ENCODE data around the gene SORCS2. TPM values are rescaled to one million over a fixed set of nuclear protein-coding genes. Genes with fewer than 3 reads are reported as not detected.

The SORCS2 gene
- total and polyA plus RNA-seq, 2 of the 13 experiments (the other 11 are each of a cell fraction or from before 2014, with no cell fraction given) = 0.82 to 1.0 TPM

DNA sequence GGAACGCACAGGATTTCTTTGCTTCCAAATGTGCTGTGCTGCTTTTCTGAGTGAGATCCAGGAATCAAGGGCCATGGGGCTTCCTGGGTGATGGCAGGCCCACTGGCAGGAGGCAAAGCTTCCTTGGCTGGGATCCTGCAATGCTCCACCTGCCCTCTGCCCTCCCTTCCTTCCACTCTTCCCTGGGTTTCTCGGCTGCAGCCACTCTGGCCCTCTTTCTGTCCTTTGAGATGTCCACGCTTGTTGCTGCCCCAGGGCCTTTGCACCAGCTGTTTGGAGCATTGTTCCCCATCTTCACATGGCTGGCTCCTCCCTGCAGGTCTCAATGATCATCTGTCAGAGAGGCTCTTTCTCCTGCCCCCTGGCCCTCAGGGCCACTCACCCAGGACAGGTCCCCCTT is 163.5 kb downstream of the SORCS2 start (continued):
- TF ChIP-seq, protein P1, sequence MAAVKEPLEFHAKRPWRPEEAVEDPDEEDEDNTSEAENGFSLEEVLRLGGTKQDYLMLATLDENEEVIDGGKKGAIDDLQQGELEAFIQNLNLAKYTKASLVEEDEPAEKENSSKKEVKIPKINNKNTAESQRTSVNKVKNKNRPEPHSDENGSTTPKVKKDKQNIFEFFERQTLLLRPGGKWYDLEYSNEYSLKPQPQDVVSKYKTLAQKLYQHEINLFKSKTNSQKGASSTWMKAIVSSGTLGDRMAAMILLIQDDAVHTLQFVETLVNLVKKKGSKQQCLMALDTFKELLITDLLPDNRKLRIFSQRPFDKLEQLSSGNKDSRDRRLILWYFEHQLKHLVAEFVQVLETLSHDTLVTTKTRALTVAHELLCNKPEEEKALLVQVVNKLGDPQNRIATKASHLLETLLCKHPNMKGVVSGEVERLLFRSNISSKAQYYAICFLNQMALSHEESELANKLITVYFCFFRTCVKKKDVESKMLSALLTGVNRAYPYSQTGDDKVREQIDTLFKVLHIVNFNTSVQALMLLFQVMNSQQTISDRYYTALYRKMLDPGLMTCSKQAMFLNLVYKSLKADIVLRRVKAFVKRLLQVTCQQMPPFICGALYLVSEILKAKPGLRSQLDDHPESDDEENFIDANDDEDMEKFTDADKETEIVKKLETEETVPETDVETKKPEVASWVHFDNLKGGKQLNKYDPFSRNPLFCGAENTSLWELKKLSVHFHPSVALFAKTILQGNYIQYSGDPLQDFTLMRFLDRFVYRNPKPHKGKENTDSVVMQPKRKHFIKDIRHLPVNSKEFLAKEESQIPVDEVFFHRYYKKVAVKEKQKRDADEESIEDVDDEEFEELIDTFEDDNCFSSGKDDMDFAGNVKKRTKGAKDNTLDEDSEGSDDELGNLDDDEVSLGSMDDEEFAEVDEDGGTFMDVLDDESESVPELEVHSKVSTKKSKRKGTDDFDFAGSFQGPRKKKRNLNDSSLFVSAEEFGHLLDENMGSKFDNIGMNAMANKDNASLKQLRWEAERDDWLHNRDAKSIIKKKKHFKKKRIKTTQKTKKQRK (IDR thresholded peaks at IDR 0.05; ENCODE audit: low read length) = no peak
- no peak for TF ChIP-seq ZNF468 (CRISPR knock-in tag; IDR thresholded peaks at IDR 0.05)
- TF ChIP-seq FOXA1 (IDR thresholded peaks at IDR 0.05) = no peak
- no peak for TF ChIP-seq FOXA1 (CRISPR knock-in tag; IDR thresholded peaks at IDR 0.05)

- Histone ChIP-seq H3K27ac (ENCODE audit: extremely low read length, insufficient read depth, low read length) (no peak overlapping the region), H2AFZ (ENCODE audit: low read length) (no peak overlapping the region), H3K36me3 (replicated peaks in 1 of 2; ENCODE audit: control insufficient read depth in 1 of 2, insufficient read depth in 2 of 2, low read length in 2 of 2) (no peaks in the 10 kb centered on the region), H3K79me2 (ENCODE audit: insufficient read depth, low read length) (no peaks in the 10 kb centered on the region), H3K4me1 (ENCODE audit: insufficient read depth, low read length) (no peaks in the 10 kb centered on the region), H3K9ac (ENCODE audit: insufficient read depth, low read depth, low read length) (no peak overlapping the region), H3K4me3 (replicated peaks in 1 of 3; ENCODE audit: insufficient read depth in 1 of 3, low read depth in 2 of 3, low read length in 3 of 3) (no peak overlapping the region), H3K27me3 (ENCODE audit: control insufficient read depth in 1 of 2, insufficient read depth in 2 of 2, low read length in 2 of 2) (peaks cover 1 to 15% of the 10 kb centered on the region in 2 experiments; a peak in 4 of 5 replicates), H3K9me3 (ENCODE audit: low read length) (no peaks in the 10 kb centered on the region), H3K4me2 (ENCODE audit: low read depth, low read length) (no peak overlapping the region), H4K20me1 (ENCODE audit: insufficient read depth, low read length) (no peaks in the 10 kb centered on the region)
- ATAC-seq = no peak
- DNase-seq (ENCODE audit: low spot score) = no peak
- ChIA-PET CTCF (ENCODE audit: low intra/inter-chr PET ratio, low total read pairs) (no interaction called here), POLR2A (no interaction called here)
- intact Hi-C loops (cut with micrococcal nuclease; ENCODE audit: unreplicated experiment) (no loop called here), in situ Hi-C loops (cut with HindIII; ENCODE audit: extremely low pct_ligation_motif_present, low pct_unique_long_range_greater_than_20kb) (no loop called here)
- no TSS peak for BruUV-seq (replicated peaks)
- 18% methylated on average over 10 of the region's 12 CpGs for WGBS (ENCODE audit: low lambda C conversion rate)
- FAIRE-seq = no peak
- TF ChIP-seq TBX3 (IDR thresholded peaks at IDR 0.05; ENCODE audit: borderline replicate concordance) (no peak), ZNF12 (CRISPR knock-in tag; IDR thresholded peaks at IDR 0.05) (no peak)
These were observed 164.5 kb downstream of the SORCS2 start for GRCh38 chr4:7356667-7357310.
